ENCODE data around the gene INTS11. TPM values are rescaled to one million over a fixed set of nuclear protein-coding genes. Genes with fewer than 3 reads are reported as not detected.

The INTS11 gene
- total RNA-seq, 4 donors from 2014 or later, result 61.5 to 82.0 (median 63.6) TPM

DNA sequence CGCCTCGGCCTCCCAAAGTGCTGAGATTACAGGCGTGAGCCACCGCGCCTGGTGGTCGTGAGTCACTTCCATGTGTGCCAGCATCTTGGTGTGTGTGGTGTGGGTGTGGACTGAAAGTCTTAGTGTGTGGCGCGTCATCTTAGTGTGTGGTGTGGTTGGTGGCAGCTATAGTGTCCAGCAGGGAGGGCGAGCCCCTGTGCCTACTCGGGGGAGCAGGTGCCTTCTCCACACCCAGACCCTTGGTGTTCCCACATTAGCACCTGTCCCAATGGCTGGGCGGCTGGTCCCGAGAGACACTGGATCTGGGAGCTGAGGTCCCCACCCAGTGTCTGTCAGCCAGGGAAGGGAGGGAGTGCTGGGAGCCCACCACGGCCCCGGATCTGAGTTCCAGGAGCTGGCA is 41.5 kb downstream of the INTS11 start:
- Histone ChIP-seq H3K4me1 (peaks cover 9 to 34% (median 10%) of the 10 kb centered on the region in 3 donors), H3K27me3 (peaks cover 0 to 38% (median 0%) of the 10 kb centered on the region in 4 donors), H3K36me3 (no peaks in the 10 kb centered on the region), H3K4me3 (no peak overlapping the region), H3K27ac (no peak overlapping the region), H3K9me3 (no peaks in the 10 kb centered on the region)
- intact Hi-C loops (cut with DNase I), result no loop called here
- no peak for DNase-seq
- TF ChIP-seq, protein P1, sequence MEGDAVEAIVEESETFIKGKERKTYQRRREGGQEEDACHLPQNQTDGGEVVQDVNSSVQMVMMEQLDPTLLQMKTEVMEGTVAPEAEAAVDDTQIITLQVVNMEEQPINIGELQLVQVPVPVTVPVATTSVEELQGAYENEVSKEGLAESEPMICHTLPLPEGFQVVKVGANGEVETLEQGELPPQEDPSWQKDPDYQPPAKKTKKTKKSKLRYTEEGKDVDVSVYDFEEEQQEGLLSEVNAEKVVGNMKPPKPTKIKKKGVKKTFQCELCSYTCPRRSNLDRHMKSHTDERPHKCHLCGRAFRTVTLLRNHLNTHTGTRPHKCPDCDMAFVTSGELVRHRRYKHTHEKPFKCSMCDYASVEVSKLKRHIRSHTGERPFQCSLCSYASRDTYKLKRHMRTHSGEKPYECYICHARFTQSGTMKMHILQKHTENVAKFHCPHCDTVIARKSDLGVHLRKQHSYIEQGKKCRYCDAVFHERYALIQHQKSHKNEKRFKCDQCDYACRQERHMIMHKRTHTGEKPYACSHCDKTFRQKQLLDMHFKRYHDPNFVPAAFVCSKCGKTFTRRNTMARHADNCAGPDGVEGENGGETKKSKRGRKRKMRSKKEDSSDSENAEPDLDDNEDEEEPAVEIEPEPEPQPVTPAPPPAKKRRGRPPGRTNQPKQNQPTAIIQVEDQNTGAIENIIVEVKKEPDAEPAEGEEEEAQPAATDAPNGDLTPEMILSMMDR (IDR thresholded peaks at IDR 0.05), result no peak
- TF ChIP-seq POLR2A (IDR thresholded peaks at IDR 0.05), result no peak
- WGBS, 2 donors, result 42 to 66% methylated on average over 6 to 7 of the region's 14 CpGs

DNA sequence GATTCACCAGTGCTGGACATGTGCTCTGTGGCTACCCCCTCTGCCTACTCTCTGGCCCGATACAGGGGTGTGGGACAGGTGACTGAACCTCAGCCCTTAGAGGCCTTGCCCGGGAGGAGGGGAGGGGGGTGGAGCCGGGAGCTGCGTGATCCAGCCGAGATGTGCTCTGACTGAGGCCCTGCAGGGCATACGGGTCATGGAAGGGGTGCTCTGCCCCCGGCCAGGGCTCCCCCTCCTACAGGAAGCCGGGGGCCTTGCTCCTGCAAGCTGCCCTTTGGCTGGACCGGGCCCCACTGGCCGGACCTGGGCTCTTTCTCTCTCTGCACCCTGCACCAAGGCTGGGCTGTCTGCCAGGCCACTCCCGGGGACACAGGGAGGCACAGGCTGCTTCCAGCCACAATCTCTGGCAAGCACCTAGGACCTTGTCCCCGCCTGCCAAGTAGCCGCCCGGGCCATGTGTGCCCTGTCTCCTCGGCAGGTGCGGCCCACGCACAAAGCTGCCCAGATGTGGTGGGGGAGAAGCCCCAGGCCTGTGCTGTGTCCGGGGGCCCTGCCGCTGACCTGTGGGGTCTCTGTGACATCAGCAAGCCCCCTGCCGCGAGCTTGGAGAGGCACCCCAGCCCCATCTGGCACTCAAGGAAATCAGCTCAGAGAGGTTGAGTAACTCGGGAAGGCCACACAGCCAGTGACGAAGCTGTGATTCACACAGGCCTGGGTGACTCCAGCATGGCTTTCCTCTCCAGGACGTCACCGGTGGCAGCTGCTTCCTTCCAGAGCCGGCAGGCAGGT is 42.7 kb downstream of the INTS11 start:
- peaks cover 0 to 25% (median 0%) of the 10 kb centered on the region in 4 donors for H3K27me3 ChIP-seq
- WGBS, 2 donors, result 40% methylated on average over 1 of the region's 26 CpGs; no CpG with 5 or more reads in 1 of the 2 donors
- DNase-seq, result no peak
- TF ChIP-seq POLR2A (IDR thresholded peaks at IDR 0.05), result no peak
- TF ChIP-seq, protein P1 (IDR thresholded peaks at IDR 0.05), result no peak
- peak overlapping the region; percentile 67 to 73 (median 70) for H3K27ac ChIP-seq
- intact Hi-C loops (cut with DNase I), result no loop called here
- no peaks in the 10 kb centered on the region for H3K9me3 ChIP-seq
- H3K36me3 ChIP-seq, result no peaks in the 10 kb centered on the region
- peaks cover 9 to 34% (median 10%) of the 10 kb centered on the region in 3 donors for H3K4me1 ChIP-seq
- H3K4me3 ChIP-seq, result no peak overlapping the region

DNA sequence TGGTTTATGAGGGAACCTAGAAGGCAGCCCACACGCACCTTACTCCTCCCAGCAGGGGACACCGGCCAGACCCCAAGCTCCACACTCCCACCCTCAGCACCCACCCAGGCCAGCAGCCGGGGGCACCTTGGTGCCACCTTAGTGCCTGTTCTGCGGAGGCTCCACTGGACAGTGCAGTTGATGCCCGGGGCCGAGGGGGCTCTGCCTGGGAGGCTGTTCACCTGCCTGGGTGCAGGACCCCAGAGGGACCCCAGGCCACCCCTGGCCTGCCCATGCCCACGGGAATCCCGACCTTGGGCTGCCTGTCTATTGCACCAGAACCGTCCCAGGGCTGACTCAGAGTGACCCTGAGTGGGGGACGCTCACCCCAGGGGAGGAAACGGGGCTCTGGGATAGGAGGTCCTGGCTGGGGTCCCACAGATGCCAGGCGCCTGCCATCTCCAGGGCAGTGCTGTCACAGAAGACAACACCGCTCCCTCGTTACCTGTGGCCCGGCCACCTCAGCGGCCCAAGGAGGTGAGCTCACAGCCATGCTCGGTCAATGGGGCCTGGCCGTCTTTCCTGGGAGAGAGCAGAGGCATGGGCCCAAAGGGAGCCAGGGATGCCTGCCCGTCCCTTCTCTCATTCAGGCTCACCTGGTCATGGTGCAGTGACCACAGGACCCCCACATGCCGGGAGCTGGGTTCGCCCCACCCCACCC is 43.5 kb downstream of the INTS11 start:
- Histone ChIP-seq H3K27me3 (peaks cover 0 to 17% (median 0%) of the 10 kb centered on the region in 4 donors), H3K27ac (peak overlapping the region in 1 of 4 donors; percentile 70)
- intact Hi-C loops (cut with DNase I), result no loop called here

DNA sequence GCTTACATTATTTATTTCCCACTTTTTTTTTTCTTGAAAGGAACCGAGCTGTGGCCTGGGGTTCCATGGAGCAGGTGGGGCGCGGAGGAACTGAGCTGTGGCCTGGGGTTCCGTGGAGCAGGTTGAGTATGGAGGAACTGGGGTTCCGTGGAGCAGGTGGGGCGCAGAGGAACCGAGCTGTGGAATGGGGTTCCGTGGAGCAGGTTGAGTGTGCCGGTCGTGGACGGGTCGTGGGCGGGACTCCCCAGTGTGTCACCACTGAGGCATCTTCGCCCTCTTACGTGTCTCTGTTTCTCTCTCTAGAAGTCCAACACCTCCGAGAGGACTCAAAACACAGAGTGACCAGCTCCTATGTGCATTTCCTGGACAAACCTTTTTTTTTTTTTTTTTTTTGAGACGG is 45.4 kb downstream of the INTS11 start:
- no peaks in the 10 kb centered on the region for H3K27me3 ChIP-seq
- peaks cover 16 to 42% (median 17%) of the 10 kb centered on the region in 3 donors for H3K4me1 ChIP-seq

More for the DNA sequence above, 43.5 kb downstream of the INTS11 start:
- H3K4me3 ChIP-seq, result no peak overlapping the region
- WGBS, 2 donors, result 85 to 92% methylated on average over 3 to 10 of the region's 21 CpGs
- H3K4me1 ChIP-seq, result peaks cover 9 to 34% (median 10%) of the 10 kb centered on the region in 3 donors
- DNase-seq, result no peak
- no peak for TF ChIP-seq POLR2A (IDR thresholded peaks at IDR 0.05)
- TF ChIP-seq, protein P1 (IDR thresholded peaks at IDR 0.05), result no peak
- H3K9me3 ChIP-seq, result no peaks in the 10 kb centered on the region
- no peaks in the 10 kb centered on the region for H3K36me3 ChIP-seq

More for the DNA sequence above, 45.4 kb downstream of the INTS11 start:
- no peaks in the 10 kb centered on the region for H3K36me3 ChIP-seq
- 82 to 93% methylated on average over 10 to 12 of the region's 17 CpGs for WGBS, 2 donors
- no peak overlapping the region for H3K4me3 ChIP-seq
- no peak for TF ChIP-seq POLR2A (IDR thresholded peaks at IDR 0.05)
- TF ChIP-seq, protein P1 (IDR thresholded peaks at IDR 0.05), result no peak
- H3K9me3 ChIP-seq, result no peaks in the 10 kb centered on the region
- intact Hi-C loops (cut with DNase I), result no loop called here
- no peak for DNase-seq
- no peak overlapping the region for H3K27ac ChIP-seq
